Upper lobe of left lung (tissue), 4 donors: ENCODE measurements around the gene LPXN.

Source experiments
- CTCF ChIP-seq, 6 experiments: fragments of 450-650 bp in 4 of 6; fragments of 200-600 bp in 2 of 6; sonication (generic) in 2 of 6; IDR thresholded peaks; one replicate each; pipeline ENCODE4 v1.5.1; 2016 to 2019; ENCODE audit warnings: antibody characterized with exemption in 6 of 6
- EP300 ChIP-seq, 4 donors: sonication (generic); formaldehyde crosslinking; IDR thresholded peaks; one replicate each; pipeline ENCODE4 v1.5.1; 2017; ENCODE audit warnings: antibody characterized with exemption in 4 of 4, control low read depth in 2 of 4
- POLR2A ChIP-seq, 4 donors: fragments of 450-650 bp; IDR thresholded peaks; one replicate each; pipeline ENCODE4 v1.5.1; 2016 to 2017; ENCODE audit warnings: antibody characterized with exemption in 4 of 4, mild to moderate bottlenecking in 2 of 4
- POLR2AphosphoS5 ChIP-seq, 2 donors: sonication (generic); formaldehyde crosslinking; IDR thresholded peaks; one replicate each; pipeline ENCODE4 v1.5.1; 2017; ENCODE audit warnings: antibody characterized with exemption in 2 of 2

GRCh38 chr11:58582437-58582836, 6.8 kb upstream of the LPXN start:
- TF ChIP-seq CTCF (IDR thresholded peaks at IDR 0.05) (no peak), POLR2A (IDR thresholded peaks at IDR 0.05) (no peak), POLR2AphosphoS5 (IDR thresholded peaks at IDR 0.05) (no peak), EP300 (IDR thresholded peaks at IDR 0.05) (no peak)
